ENCODE measurements around the gene HNF1A.
"Not testable (repeated sequence)": the region's sequence is repeated elsewhere in the genome, so short reads cannot be mapped to it uniquely, and the experiment has no call there.

HNF1A gene

DNA sequence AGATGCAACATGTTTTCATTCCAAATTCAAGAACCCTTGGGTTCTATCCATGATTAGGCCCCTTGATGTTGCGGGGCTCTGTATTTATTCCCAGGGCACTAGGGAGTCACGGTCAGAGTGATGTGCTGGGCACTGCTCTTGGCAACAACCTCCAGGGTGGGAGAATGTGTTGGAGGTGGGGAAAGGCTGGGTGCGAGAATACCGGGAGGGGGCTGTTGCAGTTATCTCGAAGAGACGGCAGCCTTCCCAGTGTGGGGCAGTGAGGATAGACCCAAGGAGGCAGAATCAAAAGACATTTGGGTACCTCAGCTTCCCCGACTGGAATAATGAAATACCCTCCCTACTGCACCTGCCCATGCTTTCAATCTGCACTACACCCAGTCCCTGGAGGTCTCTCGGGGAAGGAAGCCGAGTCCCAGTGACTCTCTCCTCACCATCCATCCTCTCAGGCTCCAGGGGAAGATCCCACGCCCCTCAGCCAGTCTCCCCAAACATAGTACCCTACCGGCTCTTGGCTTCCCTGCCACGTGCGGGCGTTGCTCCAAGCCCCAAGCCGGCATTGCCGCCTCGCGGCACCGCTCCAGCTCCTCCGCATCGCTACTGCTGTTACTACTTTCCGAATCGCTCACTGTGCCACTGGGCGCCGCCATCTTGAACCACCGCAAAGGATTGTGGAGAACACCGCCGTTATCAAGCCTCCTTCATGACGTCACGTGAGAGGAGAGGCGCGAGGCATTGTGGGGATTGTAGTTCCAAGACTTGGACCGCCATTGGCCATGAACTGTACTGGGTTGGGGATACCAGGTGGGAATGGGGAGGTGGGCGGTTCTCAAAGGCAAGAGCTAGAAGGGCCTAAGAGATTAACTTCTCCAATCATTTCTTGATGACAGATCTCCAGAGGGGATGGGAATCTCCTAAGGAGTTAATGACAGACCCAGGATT, 37.8 kb downstream of the HNF1A start, which contains the start of gene C12orf43:
C12orf43 (minus strand) TSS at position 663 of the 942 bp plus-strand sequence; CDS start at position 650, 13 bp downstream.
- DNase-seq, result peak; percentile 78

- DNase-seq, result no peak
These were observed 39.7 kb downstream of the HNF1A start for GRCh38 chr12:121017966-121018491.

GRCh38 chr12:121018860-121019617, 40.7 kb downstream of the HNF1A start:
- DNase-seq, result no peak

DNA sequence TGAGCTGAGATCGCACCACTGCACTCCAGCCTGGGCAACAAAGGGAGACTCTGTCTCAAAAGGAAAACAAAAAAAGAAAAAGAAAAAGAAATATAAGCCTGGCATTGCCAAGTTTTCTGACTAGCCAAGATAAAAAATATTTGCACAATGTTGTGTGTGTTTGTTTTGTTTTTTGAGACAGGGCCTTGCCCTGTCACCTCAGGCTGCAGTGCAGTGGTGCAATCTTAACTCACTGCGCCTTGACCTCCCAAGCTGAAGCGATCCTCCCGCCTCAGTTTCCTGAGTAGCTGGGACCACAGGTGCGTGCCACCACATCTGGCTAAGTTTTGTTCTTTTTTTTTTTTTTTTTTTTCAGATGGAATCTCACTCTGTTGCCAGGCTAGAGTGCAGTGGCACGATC, 43.4 kb downstream of the HNF1A start:
- DNase-seq, result no peak

- no peak for DNase-seq
These were observed 44.4 kb downstream of the HNF1A start for GRCh38 chr12:121022713-121023112.

DNA sequence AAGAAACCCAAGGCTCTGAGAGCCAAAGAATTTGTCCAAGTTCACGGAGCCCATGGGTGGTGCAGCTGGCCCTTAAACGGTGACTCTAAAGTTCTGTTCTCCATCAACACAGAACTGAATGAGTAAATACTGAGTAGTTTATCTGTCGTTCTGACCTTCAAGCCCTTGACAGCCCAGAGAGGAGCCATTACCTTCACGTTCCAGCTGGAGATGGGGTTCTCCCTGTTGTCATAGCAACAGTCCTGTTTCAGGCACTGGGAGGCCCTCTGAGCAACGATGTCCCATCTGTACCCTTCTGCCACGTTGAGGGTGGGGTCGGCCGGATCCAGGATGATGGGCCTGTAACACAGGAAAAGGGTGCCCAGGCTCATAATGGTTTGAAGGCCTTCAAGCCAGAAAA, 45.5 kb downstream of the HNF1A start:
- no peak for DNase-seq

GRCh38 chr12:121025442-121026226, 47.3 kb downstream of the HNF1A start:
- no peak for DNase-seq

GRCh38 chr12:121026274-121027045, 48.1 kb downstream of the HNF1A start:
- DNase-seq, result no peak

DNA sequence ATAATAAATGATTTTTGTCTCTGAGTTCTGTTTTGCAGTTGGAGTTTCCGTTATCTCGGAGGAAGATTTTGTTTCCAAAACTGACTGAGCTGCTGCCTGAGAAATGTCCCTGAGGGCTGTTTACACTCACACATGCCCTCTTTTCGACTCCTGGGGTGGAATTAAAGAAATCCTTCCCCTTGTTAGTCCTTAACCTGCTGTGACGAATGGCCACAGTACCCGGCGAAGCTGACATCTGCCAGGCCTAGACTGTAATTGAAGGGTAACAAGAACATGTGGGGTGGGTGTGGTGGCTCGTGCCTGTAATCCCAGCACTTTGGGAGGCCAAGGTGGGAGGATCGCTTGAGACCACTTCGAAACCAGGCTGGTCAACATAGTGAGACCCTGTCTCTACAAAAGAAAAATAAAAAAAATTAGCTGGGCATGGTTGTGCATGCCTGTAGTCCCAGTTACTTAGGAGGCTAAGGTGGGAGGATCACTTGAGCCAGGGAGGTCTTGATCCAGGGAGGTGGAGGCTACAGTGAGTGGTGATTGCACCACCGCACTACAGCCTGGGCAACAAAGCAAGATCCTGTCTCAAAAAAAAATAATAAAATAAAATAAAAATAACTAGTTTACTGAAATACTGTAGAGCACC, 52.4 kb downstream of the HNF1A start:
- DNase-seq, result no peak

- no peak for DNase-seq
These were observed 55.4 kb downstream of the HNF1A start for GRCh38 chr12:121033625-121034349.

DNA sequence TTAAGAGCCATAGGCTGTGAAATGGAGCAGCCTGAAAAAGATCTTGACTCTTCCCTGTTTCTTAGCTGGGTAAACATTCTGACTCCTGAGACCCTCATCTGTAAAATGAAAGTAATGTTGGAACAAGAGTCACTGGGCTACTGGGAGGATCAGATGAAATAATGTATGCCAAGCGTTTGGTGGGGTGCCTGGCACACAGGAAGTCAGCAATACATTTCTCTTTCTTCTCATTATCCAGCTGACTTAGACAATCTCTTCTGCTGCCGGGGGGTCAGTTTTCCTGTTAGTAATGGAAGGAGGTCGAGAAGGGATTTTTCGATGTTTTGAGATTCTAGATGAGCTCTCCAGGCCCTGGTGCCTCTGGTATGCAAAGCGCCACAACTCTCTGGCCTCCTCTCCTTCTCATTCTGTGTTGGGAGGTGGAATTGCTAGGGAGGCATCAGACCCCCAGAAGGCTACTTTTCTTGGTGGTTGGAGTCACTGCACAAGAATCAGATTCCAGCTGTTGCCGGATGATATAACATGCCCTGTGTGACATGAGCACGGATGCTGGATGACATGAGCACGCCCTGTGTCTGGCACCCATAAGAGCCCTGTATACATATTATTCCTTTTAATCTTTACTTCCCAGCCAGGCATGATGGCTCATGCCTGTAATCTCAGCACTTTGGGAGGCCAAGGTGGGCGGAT, 56.4 kb downstream of the HNF1A start:
- DNase-seq, result no peak

- DNase-seq, result no peak
These were observed 58.5 kb downstream of the HNF1A start for GRCh38 chr12:121036810-121037326.

DNA sequence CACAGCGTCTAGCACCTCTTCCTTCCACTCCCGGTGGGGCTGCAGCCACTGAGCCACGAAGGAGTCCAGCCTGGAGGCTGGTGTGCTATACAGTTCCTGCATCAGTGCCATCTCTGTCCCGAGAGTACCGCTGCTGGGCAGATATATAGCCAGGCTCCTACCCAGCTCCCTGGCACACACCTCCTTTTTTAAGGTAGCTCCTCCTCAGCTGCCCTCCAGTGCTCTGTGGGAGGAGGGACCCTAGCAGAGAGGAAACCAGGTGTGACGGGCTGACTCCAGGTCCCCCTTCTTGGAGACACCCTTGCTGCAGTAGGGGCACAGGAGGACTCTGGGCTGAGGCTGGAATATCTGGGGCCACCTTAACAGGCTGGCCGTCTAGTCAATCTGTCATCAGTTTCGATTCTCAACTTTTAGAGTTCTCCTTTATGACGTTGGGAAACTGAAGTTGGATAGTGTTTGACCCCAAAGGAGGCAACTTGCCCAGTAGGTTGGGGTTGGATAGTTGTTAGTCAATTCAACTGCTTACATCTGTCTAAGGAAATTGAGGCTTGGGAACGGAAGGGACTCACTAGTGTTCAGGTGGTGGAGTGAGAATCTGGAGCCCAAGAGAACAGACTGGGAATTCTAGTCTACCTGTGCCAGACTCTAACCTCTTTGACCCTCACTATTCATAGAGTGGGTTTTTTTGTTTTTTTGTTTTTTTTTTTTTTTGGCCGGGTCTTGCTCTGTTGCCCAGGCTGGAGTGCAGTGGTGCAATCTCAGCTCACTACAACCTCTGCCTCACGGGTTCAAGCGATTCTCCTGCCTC, 60.7 kb downstream of the HNF1A start, which contains the start of gene OASL:
OASL (minus strand) TSS at position 386 of the 808 bp plus-strand sequence; CDS start at position 111, 275 bp downstream.
- DNase-seq, result no peak

- DNase-seq, result no peak
These were observed 64.7 kb downstream of the HNF1A start for GRCh38 chr12:121043067-121043466.

DNA sequence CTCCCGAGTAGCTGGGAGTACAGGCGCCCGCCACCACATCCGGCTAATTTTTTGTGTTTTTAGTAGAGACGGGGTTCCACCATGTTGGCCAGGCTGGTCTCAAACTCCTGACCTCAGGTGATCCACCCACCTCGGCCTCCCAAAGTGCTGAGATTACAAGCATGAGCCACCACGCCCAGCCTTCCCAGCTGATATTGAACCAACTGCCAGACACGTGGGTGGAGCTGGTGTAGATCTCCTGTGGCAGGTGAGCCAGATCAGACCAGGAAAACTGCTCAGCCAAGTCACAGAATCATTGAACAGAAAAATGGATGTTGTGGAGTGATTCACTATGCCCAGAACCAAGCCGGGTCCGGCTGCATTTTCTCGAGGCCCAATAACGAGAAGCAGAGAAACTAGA, 69.1 kb downstream of the HNF1A start:
- DNase-seq, result not testable (repeated sequence)

DNA sequence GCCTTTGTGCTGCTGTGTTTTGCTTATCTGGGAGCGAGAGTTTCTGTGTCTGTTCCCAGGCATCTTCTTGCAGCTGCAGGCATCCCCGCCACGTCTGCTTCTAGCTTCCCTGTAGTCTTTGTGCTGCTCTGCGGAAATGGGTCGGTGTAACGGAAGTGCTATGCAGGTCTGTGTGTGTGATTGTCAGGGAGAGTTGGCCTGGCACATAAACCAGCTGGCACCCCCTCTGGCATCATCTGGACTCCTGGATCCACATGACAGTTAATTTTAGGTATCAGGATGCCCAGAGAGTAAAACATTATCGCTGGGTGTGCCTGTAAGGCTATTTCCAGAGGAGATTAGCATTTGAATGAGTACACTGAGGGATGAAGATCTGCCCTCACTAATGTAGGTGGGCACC, 70.1 kb downstream of the HNF1A start:
- DNase-seq, result no peak

- DNase-seq, result no peak
These were observed 72.4 kb downstream of the HNF1A start for GRCh38 chr12:121050725-121051124.
